ENCODE data around the gene LIN7B.

Gene LIN7B

GRCh38 chr19:49067554-49067953, 46.6 kb upstream of the LIN7B start:
- H3F3A ChIP-seq (ENCODE audit: control insufficient read depth, insufficient read depth): no peaks in the 10 kb centered on the region
- peaks cover 26% of the 10 kb centered on the region for H3K27me3 ChIP-seq (ENCODE audit: control insufficient read depth, low read length)
- H3K36me3 ChIP-seq (ENCODE audit: control insufficient read depth, low read length): no peaks in the 10 kb centered on the region
- no peaks in the 10 kb centered on the region for H3K9me2 ChIP-seq (replicated peaks; ENCODE audit: control insufficient read depth, low read length)
- H3K4me2 ChIP-seq (ENCODE audit: low read length): no peak overlapping the region
- H3K79me2 ChIP-seq (ENCODE audit: control insufficient read depth, low read length): no peaks in the 10 kb centered on the region
- H3K27ac ChIP-seq (ENCODE audit: low read depth, low read length): no peak overlapping the region
- H3K4me1 ChIP-seq (ENCODE audit: control insufficient read depth, low read length): no peaks in the 10 kb centered on the region
- TF ChIP-seq EZH2phosphoT487 (IDR thresholded peaks at IDR 0.05; ENCODE audit: borderline replicate concordance, low read length) (no peak), CTCF (IDR thresholded peaks at IDR 0.05; ENCODE audit: low read depth, low read length, poor library complexity, severe bottlenecking) (no peak)
- H3K4me3 ChIP-seq (ENCODE audit: low read length): no peak overlapping the region
- no peaks in the 10 kb centered on the region for H3K9me3 ChIP-seq (ENCODE audit: control insufficient read depth, insufficient read depth, low read length)
- H4K20me1 ChIP-seq (ENCODE audit: control insufficient read depth, insufficient read depth, low read depth, low read length): no peaks in the 10 kb centered on the region

GRCh38 chr19:49069026-49069425, 45.1 kb upstream of the LIN7B start:
- Histone ChIP-seq H3K9me2 (replicated peaks; ENCODE audit: control insufficient read depth, low read length) (no peaks in the 10 kb centered on the region), H3K79me2 (ENCODE audit: control insufficient read depth, low read length) (no peaks in the 10 kb centered on the region), H4K20me1 (ENCODE audit: control insufficient read depth, insufficient read depth, low read depth, low read length) (no peaks in the 10 kb centered on the region), H3K36me3 (ENCODE audit: control insufficient read depth, low read length) (no peaks in the 10 kb centered on the region), H3K4me3 (ENCODE audit: low read length) (no peak overlapping the region), H3F3A (ENCODE audit: control insufficient read depth, insufficient read depth) (no peaks in the 10 kb centered on the region), H3K27ac (ENCODE audit: low read depth, low read length) (no peak overlapping the region), H3K27me3 (ENCODE audit: control insufficient read depth, low read length) (peaks cover 25% of the 10 kb centered on the region), H3K4me1 (ENCODE audit: control insufficient read depth, low read length) (no peaks in the 10 kb centered on the region), H3K9me3 (ENCODE audit: control insufficient read depth, insufficient read depth, low read length) (no peaks in the 10 kb centered on the region), H3K4me2 (ENCODE audit: low read length) (no peak overlapping the region)
- no peak for TF ChIP-seq CTCF (IDR thresholded peaks at IDR 0.05; ENCODE audit: low read depth, low read length, poor library complexity, severe bottlenecking)
- TF ChIP-seq EZH2phosphoT487 (IDR thresholded peaks at IDR 0.05; ENCODE audit: borderline replicate concordance, low read length): no peak

GRCh38 chr19:49070416-49070815, 43.8 kb upstream of the LIN7B start:
- no peaks in the 10 kb centered on the region for H3K4me1 ChIP-seq (ENCODE audit: control insufficient read depth, low read length)
- no peak overlapping the region for H3K4me2 ChIP-seq (ENCODE audit: low read length)
- no peak for TF ChIP-seq CTCF (IDR thresholded peaks at IDR 0.05; ENCODE audit: low read depth, low read length, poor library complexity, severe bottlenecking)
- TF ChIP-seq EZH2phosphoT487 (IDR thresholded peaks at IDR 0.05; ENCODE audit: borderline replicate concordance, low read length): no peak
- peaks cover 14% of the 10 kb centered on the region for H3K27me3 ChIP-seq (ENCODE audit: control insufficient read depth, low read length)
- H3K9me2 ChIP-seq (replicated peaks; ENCODE audit: control insufficient read depth, low read length): no peaks in the 10 kb centered on the region
- H3K36me3 ChIP-seq (ENCODE audit: control insufficient read depth, low read length): no peaks in the 10 kb centered on the region
- H3K27ac ChIP-seq (ENCODE audit: low read depth, low read length): no peak overlapping the region
- H3K9me3 ChIP-seq (ENCODE audit: control insufficient read depth, insufficient read depth, low read length): no peaks in the 10 kb centered on the region
- no peak overlapping the region for H3K4me3 ChIP-seq (ENCODE audit: low read length)
- H3K79me2 ChIP-seq (ENCODE audit: control insufficient read depth, low read length): no peaks in the 10 kb centered on the region
- H3F3A ChIP-seq (ENCODE audit: control insufficient read depth, insufficient read depth): no peaks in the 10 kb centered on the region
- H4K20me1 ChIP-seq (ENCODE audit: control insufficient read depth, insufficient read depth, low read depth, low read length): no peaks in the 10 kb centered on the region

Measured in DOHH2 (cell line).